GM19025 (cell line): ENCODE measurements around the gene KIF26A.
"Not testable (repeated sequence)": the region's sequence is repeated elsewhere in the genome, so short reads cannot be mapped to it uniquely, and the experiment has no call there.

ENCODE experiments used
- ATAC-seq: cut with Tn5 transposase; IDR thresholded peaks from one replicate; pipeline ENCODE4 v1.9.1; 2021; ENCODE audit warnings: mild to moderate bottlenecking, low read depth, moderate library complexity; ENCODE audit not compliant: unreplicated experiment

The KIF26A gene

GRCh38 chr14:104204660-104205149 is 66.3 kb downstream of the KIF26A start:
- ATAC-seq = no peak

- no peak for ATAC-seq
Observed at GRCh38 chr14:104205781-104206180, 67.4 kb downstream of the KIF26A start.

- no peak for ATAC-seq
Observed at GRCh38 chr14:104206281-104206904, 68.0 kb downstream of the KIF26A start.

- ATAC-seq = no peak
Observed at GRCh38 chr14:104207142-104208014, 69.0 kb downstream of the KIF26A start.

GRCh38 chr14:104208015-104208295 is 69.6 kb downstream of the KIF26A start:
- not testable (repeated sequence) for ATAC-seq

GRCh38 chr14:104208331-104208730 is 69.9 kb downstream of the KIF26A start:
- not testable (repeated sequence) for ATAC-seq

- not testable (repeated sequence) for ATAC-seq
Observed at GRCh38 chr14:104209071-104209470, 70.7 kb downstream of the KIF26A start.

GRCh38 chr14:104209985-104210816 is 71.8 kb downstream of the KIF26A start:
- ATAC-seq = no peak

- no peak for ATAC-seq
Observed at GRCh38 chr14:104210817-104211195, 72.4 kb downstream of the KIF26A start.

- ATAC-seq = no peak
Observed at GRCh38 chr14:104211215-104211614, 72.8 kb downstream of the KIF26A start.

- no peak for ATAC-seq
Observed at GRCh38 chr14:104211741-104212140, 73.4 kb downstream of the KIF26A start.

GRCh38 chr14:104212206-104213095 is 74.1 kb downstream of the KIF26A start:
- ATAC-seq = no peak

- ATAC-seq = no peak
Observed at GRCh38 chr14:104213301-104214034, 75.1 kb downstream of the KIF26A start.

- ATAC-seq = no peak
Observed at GRCh38 chr14:104214431-104215218, 76.2 kb downstream of the KIF26A start.

GRCh38 chr14:104215706-104216334 is 77.4 kb downstream of the KIF26A start:
- no peak for ATAC-seq

GRCh38 chr14:104216457-104216856 is 78.1 kb downstream of the KIF26A start:
- no peak for ATAC-seq

GRCh38 chr14:104217486-104218360 is 79.3 kb downstream of the KIF26A start:
- ATAC-seq = no peak
